Heart left ventricle (tissue), 13 donors: ENCODE results near the gene TSC2.

Experiments
- CTCF ChIP-seq, 12 donors: fragments of 200-600 bp; sonication (generic) in 4 of 12; IDR thresholded peaks; one replicate each; pipeline versions ENCODE4 v1.5.0 to v1.8.0; 2018 to 2022; ENCODE audit warnings: antibody characterized with exemption in 12 of 12, mild to moderate bottlenecking in 5 of 12
- POLR2A ChIP-seq, 2 donors: fragments of 450-650 bp; IDR thresholded peaks; one replicate each; pipeline ENCODE4 v1.6.1; 2017; ENCODE audit warnings: antibody characterized with exemption in 2 of 2, mild to moderate bottlenecking in 2 of 2, moderate library complexity in 2 of 2
- donor health status: ischemic (EF 13 %, LVEDD 7.1; RV severe dilation, severe dysfunction).
- donor health status: DM: no; HTN: yes; CAD: no.
- donor health status: DM: no; HTN: no; CAD: no.
- donor health status: ischemic (EF 25% LVEDD 6.9; RV normal size, moderate dysfunction).
- donor health status: ischemic (EF 25% LVEDD 5.7; RV mildly dilated, moderate dysfunction).
- donor health status: ischemic (EF 35%, LVEDD 5.7; RV mildly dilated, moderate dysfunction).
- donor health status: nonischemic (EF 11% LVEDD 7.7; RV severe dilation, severe dysfunction).
- donor health status: DM: yes; HTN: yes; CAD: no.
- donor health status: PGD.
- donor health status: ischemic (EF 29% LVEDD 5.4; RV normal size, mild dysfunction).
- donor health status: nonischemic (EF 23%, LVEDD 6.1; RV moderate dilation, normal function).

DNA sequence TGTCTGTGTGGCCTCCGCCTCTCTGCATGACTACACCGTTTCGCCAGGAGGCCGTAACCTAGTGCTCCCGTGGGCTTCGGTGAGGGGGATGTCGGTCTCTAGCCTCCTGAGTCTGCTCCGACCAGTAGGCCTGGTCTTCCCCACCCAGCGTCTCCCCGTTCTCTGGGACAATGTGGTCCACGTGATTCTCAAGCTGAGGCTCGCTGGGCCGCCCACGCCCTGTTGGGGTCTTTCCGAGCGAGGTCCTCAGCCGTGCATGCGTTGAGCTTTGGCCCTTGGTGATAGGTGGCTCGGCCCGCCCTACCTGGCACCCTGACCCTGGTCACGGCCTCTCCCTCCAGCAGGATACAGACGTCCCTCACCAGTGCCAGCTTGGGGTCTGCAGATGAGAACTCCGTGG, 30.9 kb downstream of the TSC2 start:
- TF ChIP-seq CTCF (IDR thresholded peaks at IDR 0.05) (no peak), POLR2A (IDR thresholded peaks at IDR 0.05) (no peak)
